HG03039 (cell line): Measurements from ENCODE around the gene USP3.

Experiments used
- ATAC-seq: cut with Tn5 transposase; IDR thresholded peaks from one replicate; pipeline ENCODE4 v1.9.1; 2021; ENCODE audit warnings: mild to moderate bottlenecking, moderate library complexity; ENCODE audit not compliant: unreplicated experiment

The USP3 gene, protein sequence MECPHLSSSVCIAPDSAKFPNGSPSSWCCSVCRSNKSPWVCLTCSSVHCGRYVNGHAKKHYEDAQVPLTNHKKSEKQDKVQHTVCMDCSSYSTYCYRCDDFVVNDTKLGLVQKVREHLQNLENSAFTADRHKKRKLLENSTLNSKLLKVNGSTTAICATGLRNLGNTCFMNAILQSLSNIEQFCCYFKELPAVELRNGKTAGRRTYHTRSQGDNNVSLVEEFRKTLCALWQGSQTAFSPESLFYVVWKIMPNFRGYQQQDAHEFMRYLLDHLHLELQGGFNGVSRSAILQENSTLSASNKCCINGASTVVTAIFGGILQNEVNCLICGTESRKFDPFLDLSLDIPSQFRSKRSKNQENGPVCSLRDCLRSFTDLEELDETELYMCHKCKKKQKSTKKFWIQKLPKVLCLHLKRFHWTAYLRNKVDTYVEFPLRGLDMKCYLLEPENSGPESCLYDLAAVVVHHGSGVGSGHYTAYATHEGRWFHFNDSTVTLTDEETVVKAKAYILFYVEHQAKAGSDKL

DNA sequence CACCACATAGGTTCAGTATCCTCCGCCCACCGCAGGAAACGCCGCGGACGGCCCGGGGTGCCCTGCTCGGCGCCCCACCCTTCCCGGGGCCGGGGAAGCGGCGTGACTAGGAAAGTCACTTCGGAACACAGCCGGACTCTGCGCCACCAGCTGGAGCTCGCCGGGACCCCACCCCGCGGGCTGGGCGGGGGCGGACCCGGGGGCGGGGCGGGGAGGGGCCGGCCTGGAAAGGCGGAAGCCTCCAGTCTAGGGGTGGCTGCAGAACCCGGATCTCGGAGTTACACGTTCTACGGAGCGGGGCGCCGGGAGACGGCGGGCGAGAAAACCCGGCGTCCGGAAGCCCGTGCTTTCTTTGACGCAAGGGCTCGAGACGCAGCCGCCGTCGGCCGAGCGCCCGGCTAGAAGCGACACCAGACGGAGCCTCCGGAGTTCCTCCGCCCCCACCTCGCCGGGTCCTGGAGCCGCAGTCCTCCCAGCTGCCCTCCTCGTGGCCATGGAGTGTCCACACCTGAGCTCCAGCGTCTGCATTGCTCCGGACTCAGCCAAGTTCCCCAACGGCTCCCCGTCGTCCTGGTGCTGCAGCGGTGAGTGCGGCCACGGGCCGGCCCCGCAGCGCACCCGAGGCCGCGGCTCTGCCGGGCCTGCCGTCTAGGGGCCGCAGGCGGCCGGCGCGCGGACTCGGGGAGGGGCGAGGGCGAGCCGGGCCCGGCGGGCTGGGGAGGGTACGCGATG lies at the start of gene USP3:
USP3 (plus strand) TSS at position 347 of the 732 bp plus-strand sequence; CDS start at position 494, 147 bp downstream.
- ATAC-seq = peak; percentile 45

DNA sequence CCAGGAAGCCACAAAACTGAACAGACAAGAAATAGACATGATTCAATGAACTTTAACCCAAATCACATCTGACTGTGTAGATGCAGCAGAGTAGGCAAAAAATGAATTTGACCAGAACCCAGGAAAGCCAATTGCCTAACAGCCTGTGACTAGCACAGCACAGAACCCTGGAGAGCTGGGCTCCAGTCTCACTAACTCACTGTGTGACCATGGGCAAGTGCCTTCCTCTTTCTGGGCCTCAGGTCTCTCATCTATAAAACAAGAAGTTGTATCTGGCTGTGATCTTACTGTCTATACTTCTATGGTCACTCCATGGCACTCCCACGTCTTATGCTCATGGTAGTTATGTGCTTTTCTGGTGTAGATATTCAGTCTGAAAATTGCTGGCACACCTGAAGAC lies 48.1 kb upstream of the USP3 start:
- no peak for ATAC-seq

DNA sequence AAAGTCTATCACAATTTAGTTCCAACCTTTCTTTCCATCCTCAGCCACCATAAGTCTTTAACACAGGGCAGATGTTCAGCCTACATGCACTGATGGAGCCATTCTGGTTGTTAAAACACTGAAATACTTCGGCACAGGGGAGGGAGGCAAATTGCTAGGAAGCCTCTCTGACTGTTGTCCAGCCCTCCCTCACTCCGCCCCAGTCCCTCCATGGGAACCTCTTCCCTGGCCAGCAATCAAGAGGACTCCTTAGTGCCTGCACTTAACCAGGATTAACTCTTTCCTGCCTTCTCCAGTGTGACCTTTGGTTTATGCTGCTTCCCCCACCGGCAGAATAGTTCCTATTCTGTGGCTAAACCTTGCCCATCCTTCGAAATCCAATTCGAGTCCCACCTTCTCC lies 47.0 kb upstream of the USP3 start:
- ATAC-seq = no peak

DNA sequence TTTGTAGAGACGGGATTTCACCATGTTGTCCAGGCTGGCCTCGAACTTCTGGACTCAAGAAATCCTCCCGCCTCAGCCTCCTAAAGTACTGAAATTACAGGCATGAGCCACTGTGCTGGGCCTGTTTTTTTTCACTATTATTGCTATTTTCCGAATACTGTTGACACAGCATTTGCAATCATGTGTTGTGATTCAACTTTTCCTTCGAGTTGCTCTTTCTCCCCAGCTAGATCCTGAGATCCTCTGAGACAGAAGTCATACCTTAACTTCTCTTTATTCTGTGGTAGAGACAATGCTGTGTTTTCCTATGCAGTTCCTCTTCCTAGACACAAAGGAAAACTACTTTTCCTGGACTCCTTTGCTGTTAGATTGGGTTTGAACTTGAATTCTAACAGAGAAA lies 46.4 kb upstream of the USP3 start:
- ATAC-seq = no peak

DNA sequence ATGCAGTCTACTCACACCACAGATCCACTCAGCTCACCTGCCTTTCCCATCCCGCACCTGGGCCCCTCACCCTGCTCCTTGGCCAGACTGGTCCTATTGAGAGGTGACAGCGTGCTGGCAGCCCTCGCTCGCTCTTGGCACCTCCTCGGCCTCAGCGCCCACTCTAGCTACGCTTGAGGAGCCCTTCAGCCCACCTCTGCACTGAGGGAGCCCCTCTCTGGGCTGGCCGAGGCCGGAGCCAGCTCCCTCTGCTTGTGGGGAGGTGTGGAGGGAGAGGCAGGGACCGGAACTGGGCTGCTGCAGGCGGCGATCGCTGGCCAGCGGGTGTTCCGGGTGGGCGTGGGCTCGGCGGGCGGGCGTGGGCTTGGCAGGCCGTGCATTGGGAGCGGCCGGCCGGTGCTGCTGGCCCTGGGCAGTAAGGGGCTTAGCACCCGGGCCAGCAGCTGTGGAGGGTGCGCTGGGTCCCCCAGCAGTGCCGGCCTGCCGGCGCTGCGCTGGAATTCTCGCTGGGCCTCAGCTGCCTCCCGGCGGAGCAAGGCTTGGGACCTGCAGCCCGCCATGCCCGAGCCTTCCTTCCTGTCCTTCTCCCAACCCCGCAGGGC lies 45.5 kb upstream of the USP3 start:
- ATAC-seq = no peak

DNA sequence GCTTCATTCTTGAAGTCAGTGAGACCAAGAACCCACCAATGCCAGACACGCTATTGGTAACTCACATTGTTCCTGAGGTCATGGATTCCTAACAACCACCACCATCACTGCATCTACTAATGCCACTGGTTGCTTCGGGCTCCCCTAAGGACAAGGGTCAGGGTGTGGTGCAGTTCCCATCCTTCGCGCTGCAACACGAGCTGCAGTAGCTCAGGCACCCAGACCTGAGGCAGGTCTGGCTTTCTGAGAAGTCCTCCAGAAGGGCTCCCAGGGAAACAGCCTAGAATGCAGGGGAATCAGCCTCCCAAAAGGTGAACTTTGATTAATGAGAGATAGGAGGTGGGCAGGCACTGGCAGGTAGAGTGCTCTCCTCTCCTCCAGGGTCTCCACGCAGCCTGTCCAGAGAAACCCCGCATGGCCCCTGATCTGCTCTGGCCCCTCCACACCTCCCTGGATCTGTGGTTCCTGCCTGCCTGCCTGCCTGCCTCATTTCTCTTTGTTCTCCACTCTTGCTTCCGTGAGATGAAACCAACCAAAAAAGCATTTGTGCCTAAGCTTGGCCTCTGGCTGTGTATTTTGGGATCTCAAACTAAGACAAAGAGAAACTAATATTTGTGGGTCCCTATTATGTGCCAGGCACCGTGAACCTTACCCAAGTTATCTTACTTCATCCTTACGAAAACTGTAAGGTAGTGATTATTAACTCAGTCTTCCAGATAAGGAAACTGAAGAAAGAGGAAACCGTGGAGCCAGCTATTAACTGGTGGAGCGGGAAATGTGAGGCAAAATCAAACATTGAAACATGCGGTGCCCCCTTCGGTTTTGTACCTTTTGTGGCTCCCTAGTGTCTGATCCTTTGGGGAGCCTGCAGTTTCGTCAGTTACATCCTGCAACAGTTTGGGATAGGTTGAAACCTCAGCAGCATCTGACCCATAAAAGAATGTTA lies 43.9 kb upstream of the USP3 start:
- ATAC-seq = no peak

DNA sequence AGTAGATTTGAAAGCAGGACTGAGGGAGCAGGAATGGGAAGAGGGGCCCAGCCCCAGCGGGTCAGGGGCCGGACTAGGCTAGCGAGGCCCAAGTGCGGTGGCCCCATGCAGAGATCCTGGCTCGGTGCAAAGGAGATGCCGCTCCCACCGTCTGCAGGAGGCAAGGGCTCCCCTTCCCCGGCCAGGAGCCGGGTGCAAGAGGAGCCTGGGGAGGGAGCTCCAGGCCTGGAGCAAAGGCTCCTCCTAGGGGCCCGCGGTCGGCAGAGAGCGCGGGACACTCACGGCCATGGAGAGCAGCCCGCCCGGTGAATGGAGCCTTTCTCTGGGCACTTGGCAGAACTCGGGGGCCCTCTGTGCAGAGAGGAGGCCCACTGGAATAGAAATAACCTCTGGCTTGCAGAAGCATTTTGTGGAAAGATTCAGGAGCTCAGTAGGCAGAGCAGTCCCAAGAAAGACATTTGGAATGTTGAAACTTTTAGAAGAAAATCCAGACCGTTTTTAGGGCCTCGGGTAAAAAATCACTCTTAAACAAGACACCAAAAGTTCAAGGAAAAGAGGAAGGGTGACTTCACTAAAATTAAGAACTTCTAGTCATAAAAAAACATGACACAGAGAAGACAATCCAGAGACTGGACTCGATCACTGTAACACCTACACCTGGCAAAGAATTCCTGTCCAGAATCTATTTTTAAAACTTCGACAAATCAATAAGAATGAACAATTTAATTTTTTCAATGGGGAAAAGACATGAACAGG lies 43.0 kb upstream of the USP3 start:
- no peak for ATAC-seq

DNA sequence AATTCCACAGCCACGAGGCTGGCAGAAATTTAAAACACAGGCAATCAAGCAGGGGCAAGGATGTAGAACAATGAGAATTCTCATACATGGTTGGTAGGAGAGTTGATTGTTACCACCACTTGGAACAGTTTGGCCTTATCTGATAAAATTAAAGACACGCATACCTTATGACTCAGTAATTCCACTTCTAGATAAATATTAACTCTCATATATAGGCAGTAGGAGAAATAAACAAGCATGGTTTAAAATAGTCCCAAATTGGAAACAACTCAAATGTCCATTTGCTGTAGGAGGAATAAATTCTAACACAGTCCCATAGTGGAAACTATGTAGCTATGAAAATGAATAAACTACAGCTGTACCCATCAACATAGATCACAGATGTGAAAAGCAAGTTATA lies 42.3 kb upstream of the USP3 start:
- no peak for ATAC-seq

DNA sequence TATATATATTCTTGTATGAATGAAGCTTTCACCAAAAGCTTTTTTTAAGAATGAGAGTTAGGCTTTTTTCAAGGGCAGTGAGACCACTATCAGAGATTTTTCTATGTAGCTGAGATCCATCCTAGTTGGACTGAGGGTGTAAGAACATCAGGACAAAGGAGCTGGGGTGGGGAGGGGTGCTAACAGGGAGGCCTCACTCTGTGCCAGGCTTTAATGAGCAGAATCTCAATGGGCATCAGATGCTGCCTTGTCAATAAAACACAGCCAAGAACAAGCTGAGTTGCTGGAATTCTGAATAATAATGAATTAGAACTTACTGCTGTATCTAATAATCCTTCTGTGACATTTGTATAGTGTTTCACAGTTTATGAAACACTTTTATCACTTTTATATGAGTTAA lies 41.4 kb upstream of the USP3 start:
- ATAC-seq = no peak

DNA sequence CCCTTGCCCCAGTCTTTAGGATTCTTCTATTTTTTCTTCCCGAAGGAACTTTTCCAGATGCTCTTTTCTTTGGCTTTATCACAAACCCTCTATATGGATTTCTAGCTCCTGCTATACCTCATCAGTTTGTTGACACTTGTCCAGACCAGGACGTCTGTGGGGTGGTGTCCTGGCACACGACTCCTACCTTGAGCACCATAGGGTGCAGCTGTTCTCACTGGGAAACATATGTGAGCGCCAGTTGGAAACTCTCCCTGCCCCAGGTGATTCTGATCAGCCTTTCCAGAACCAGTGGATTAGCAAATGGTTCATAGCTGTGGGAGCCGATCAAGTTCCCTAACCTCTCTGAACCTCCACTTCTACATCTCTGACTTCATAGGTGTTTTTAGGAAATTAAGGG lies 40.6 kb upstream of the USP3 start:
- no peak for ATAC-seq

DNA sequence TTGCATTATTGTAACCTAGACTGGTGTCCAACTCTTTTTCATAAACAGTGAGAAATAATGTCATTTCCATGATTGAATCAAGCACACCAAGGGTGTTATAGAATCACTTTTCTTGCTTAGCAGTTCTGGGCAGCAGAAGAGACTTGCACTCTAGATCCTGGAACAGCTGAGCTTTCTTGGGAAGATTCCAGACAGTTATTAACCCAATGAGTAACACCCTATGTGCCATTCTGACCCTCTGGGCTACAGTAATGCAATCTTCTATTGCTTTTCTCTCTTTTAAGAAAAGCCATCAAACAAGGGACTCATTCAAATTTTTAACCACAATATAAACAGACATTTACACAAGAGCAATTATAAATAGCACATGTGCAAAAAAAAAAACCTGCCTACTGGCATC lies 39.3 kb upstream of the USP3 start:
- no peak for ATAC-seq

DNA sequence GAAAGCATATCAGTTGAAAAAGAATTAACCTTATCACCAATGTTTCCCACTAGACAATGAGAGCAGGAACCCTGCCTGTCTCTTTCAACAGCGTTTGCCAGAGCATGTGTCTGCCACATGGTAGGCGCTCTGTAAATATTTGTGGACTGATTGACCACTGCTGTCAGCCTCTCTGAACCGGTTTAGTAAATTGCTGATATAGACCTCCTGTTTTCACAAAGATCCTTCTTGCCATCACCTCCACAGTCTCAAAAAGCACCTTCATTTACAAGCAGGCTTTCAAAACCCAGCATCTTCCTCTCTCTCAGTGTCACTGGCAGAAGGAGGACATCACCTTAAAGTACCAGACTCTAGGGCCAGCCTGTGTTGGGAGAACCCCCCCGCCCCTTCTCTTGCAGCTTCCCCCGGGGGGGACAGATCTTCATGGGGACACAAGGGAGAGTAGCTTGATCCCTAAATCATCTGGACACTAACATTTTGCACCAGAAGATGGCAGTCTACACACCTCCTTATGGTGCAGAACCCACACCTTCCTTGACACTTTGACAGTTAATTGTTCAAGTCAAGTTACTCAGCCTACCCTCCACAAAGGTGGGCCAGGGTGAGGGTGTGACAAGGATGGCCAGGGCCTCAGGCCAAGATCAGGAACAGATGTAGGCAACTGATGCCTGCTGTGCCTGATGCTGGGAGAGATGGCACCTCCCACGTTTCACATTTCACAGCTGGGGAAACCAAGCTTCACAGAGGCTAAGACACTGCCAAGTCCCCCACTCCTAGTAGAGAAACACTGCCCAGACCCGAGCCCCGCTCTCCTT lies 37.8 kb upstream of the USP3 start:
- ATAC-seq = no peak

DNA sequence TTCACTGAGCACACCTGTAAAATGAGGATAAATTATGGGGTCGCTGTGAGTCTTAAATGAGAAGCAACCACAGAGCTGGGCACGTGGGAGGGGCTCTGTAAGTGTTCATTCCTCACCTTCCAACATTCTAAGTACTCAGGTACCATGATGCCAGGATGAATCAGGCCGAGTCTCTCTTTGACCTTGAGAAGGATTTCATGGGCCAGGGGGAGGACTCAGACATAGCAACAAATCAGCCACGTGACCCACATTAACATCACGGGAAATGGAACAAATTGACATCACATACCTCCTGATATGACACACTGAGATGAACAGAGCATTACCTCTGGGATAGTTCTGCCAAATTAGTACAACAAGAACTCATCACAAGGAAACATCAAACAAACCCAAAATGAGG lies 35.2 kb upstream of the USP3 start:
- ATAC-seq = no peak

DNA sequence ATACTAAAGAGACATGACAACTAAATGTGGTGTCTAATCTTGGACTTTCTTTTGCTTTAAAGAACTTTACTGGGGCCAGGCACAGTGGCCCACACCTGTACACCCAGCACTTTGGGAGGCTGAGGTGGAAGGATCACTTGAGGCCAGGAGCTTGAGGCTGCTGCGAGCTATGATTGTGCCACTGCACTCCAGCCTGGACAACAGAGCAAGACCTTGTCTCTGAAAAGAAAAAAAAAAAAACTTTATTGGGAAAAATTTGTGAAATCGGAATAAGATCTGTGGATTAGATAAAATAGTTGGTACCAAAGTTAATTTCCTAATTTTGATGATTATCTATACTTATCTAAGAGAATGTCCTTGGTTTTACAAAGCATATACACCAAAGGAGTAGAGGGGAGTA lies 34.4 kb upstream of the USP3 start:
- no peak for ATAC-seq

DNA sequence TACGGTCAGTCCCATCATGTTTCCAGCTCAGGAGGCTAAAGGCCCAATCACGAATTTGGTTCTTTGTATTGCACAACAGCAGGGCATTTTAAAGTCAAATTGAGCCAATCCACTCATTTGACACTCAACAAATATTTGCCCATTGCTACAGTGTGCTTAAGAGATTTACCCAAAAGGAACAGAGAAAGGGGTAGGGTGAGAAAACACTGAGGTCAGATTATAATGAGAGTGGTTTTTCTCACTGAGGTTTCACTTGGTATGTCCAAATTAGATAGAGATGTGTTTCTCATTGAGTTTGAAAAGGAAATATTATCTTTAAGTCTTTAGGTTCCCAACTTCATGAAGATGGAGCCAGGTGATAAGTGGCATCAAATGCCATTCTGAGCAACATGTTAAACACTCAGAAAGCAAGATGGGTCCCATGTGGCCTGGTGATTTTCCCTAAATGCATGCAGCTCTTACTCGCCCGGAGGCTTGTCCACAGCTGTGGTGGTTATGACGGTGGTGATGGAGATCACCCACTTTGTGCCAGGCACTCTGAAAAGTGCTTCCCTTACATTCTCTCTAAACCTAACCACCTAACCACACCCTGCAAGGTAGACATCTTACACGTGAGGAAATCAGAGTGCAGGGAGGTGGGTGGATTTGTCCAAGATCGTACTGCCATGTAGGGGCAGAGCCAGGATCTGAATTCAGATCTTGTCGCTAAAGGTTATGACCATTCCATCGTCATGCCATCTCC lies 31.2 kb upstream of the USP3 start:
- no peak for ATAC-seq

DNA sequence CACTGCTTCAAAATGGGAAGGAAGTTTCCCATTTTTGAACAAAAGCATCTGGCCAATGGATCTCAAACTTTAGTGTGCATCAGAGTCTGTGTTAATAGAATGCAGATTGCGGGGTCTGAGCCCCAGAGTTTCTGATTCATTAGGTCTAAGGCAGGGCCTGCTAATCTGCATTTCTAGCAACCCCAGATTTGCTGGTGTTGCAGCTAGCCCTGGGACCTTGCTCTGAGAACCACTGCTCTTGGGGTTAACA lies 30.7 kb upstream of the USP3 start:
- ATAC-seq = no peak

DNA sequence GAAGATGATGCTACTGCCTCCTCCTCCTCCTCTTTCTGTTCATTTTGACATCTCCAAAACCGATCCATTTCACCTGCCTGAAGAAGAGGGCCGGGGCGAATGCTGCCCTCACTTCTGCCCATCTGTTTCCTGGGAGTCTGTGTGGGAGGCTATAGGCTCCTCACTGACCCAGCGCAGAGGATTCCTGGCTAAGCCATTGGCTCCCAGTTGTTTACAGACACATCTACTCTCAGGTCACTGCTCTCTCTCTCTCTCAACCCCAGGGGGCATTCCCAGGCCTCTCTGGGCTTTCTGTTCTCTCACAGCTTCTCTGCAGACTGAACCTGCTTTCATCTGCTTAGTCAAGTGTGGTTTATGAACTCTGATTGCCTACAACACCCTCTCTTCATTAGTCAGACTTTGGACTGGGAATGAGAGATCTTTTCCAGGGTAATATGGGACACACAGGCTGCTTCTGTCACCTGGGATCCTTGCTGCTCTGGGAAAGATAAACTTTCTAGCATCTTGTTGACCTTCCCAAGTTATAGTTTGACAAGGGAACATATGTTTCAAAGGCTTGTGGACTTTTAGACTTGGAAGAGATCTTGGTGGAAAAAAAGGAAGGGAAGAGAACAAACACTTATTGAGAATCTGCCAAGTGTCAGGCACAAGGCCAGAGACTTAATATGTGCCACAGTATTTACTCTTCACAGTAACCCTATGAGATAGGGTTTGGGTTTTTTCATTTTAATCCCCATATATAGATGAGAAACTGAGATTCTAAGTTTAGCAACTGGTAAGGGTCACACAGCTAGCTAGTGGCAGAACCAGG lies 30.2 kb upstream of the USP3 start:
- ATAC-seq = peak; percentile 45

DNA sequence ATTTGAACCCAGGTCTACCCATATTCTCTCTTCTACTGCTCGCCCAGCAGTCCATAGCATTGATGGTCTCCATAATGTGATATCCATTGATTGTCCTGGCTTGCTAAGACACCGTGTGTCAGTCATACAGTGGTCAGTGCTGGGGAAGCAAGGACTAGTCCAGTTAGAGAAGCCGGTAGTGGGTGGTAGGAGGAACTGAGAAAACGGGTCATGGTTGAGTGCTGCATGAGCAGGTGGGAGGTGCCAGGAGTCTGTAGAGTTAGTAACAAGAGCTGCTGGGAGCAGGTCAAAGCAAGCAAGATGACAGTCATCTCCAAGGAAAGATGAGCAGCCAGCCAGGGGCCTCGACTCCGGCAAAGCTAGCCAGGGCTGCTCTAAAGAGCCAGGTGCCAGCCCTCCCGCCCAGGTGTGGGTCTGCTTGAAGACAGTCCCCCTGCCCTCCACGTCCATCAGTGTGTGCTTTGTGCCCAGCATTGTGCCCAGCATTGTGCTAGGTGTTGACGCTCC lies 29.5 kb upstream of the USP3 start:
- ATAC-seq = peak; percentile 61
